Measurements from ENCODE around the gene MCM9.
"Not testable (repeated sequence)": the region's sequence is repeated elsewhere in the genome, so short reads cannot be mapped to it uniquely, and the experiment has no call there.

MCM9 gene

GRCh38 chr6:118796548-118796947 is 138.4 kb downstream of the MCM9 start:
- not testable (repeated sequence) for H3K4me3 ChIP-seq (ENCODE audit: low read length in 2 of 2); H3K14ac ChIP-seq (ENCODE audit: low read length); H4K91ac ChIP-seq (ENCODE audit: low read depth, low read length, poor library complexity); H2BK5ac ChIP-seq (ENCODE audit: low read length); H3K36me3 ChIP-seq (replicated peaks in 1 of 2; ENCODE audit: control insufficient read depth in 2 of 2, insufficient read depth in 2 of 2, low read length in 2 of 2); H3K9ac ChIP-seq (ENCODE audit: low read depth, low read length, poor library complexity); H4K8ac ChIP-seq (ENCODE audit: low read depth, low read length); H3K27me3 ChIP-seq (ENCODE audit: control insufficient read depth in 3 of 3, insufficient read depth in 3 of 3, low read depth in 1 of 3, low read length in 3 of 3); DNase-seq (ENCODE audit: low spot score); H2BK120ac ChIP-seq (ENCODE audit: low read depth, low read length); H2AFZ ChIP-seq (ENCODE audit: low read length); H2AK5ac ChIP-seq (ENCODE audit: low read depth, low read length); H3K79me1 ChIP-seq (ENCODE audit: low read depth, low read length); H3K18ac ChIP-seq (ENCODE audit: low read length); H2BK15ac ChIP-seq (ENCODE audit: low read length); H3K4ac ChIP-seq (ENCODE audit: low read length); H3K4me2 ChIP-seq (ENCODE audit: insufficient read depth, low read length, poor library complexity, severe bottlenecking); H3K27ac ChIP-seq (replicated peaks; ENCODE audit: low read length); H2BK12ac ChIP-seq (ENCODE audit: low read length); H3K9me3 ChIP-seq (replicated peaks in 1 of 2; ENCODE audit: control insufficient read depth in 2 of 2, insufficient read depth in 1 of 2, low read depth in 1 of 2, low read length in 2 of 2); H3K4me1 ChIP-seq (ENCODE audit: control insufficient read depth in 2 of 2, insufficient read depth in 1 of 2, low read depth in 1 of 2, low read length in 2 of 2); H3K23ac ChIP-seq (ENCODE audit: low read depth, low read length, poor library complexity)
- no CpG with 5 or more reads among the region's 9 CpGs for WGBS, 2 donors (ENCODE audit: extremely low coverage in 2 of 2, insufficient read length in 2 of 2, insufficient replicate concordance in 1 of 2)

- H3K18ac ChIP-seq (ENCODE audit: low read length) = no peak overlapping the region
- H2BK12ac ChIP-seq (ENCODE audit: low read length) = no peak overlapping the region
- no CpG with 5 or more reads among the region's 6 CpGs for WGBS, 2 donors (ENCODE audit: extremely low coverage in 2 of 2, insufficient read length in 2 of 2, insufficient replicate concordance in 1 of 2)
- no peak overlapping the region for H2BK120ac ChIP-seq (ENCODE audit: low read depth, low read length)
- H2BK5ac ChIP-seq (ENCODE audit: low read length) = no peak overlapping the region
- H3K9ac ChIP-seq (ENCODE audit: low read depth, low read length, poor library complexity) = no peak overlapping the region
- no peaks in the 10 kb centered on the region for H3K4me1 ChIP-seq (ENCODE audit: control insufficient read depth in 2 of 2, insufficient read depth in 1 of 2, low read depth in 1 of 2, low read length in 2 of 2)
- H3K27ac ChIP-seq (replicated peaks; ENCODE audit: low read length) = no peak overlapping the region
- no peaks in the 10 kb centered on the region for H3K36me3 ChIP-seq (replicated peaks in 1 of 2; ENCODE audit: control insufficient read depth in 2 of 2, insufficient read depth in 2 of 2, low read length in 2 of 2)
- no peaks in the 10 kb centered on the region for H3K79me1 ChIP-seq (ENCODE audit: low read depth, low read length)
- peaks cover 2% of the 10 kb centered on the region in 2 donors for H3K9me3 ChIP-seq (replicated peaks in 1 of 2; ENCODE audit: control insufficient read depth in 2 of 2, insufficient read depth in 1 of 2, low read depth in 1 of 2, low read length in 2 of 2)
- no peak overlapping the region for H4K91ac ChIP-seq (ENCODE audit: low read depth, low read length, poor library complexity)
- H3K23ac ChIP-seq (ENCODE audit: low read depth, low read length, poor library complexity) = no peak overlapping the region
- no peak overlapping the region for H3K4me3 ChIP-seq (ENCODE audit: low read length in 2 of 2)
- H3K14ac ChIP-seq (ENCODE audit: low read length) = no peak overlapping the region
- H4K8ac ChIP-seq (ENCODE audit: low read depth, low read length) = no peak overlapping the region
- H2AK5ac ChIP-seq (ENCODE audit: low read depth, low read length) = no peak overlapping the region
- DNase-seq (ENCODE audit: low spot score) = no peak
- H3K4ac ChIP-seq (ENCODE audit: low read length) = no peak overlapping the region
- no peaks in the 10 kb centered on the region for H3K27me3 ChIP-seq (ENCODE audit: control insufficient read depth in 3 of 3, insufficient read depth in 3 of 3, low read depth in 1 of 3, low read length in 3 of 3)
- H2AFZ ChIP-seq (ENCODE audit: low read length) = no peak overlapping the region
- no peak overlapping the region for H3K4me2 ChIP-seq (ENCODE audit: insufficient read depth, low read length, poor library complexity, severe bottlenecking)
- no peak overlapping the region for H2BK15ac ChIP-seq (ENCODE audit: low read length)
Observed at GRCh38 chr6:118791499-118791898, 143.5 kb downstream of the MCM9 start.

- Histone ChIP-seq H2BK120ac (ENCODE audit: low read depth, low read length) (no peak overlapping the region), H3K4me3 (ENCODE audit: low read length in 2 of 2) (no peak overlapping the region), H2BK12ac (ENCODE audit: low read length) (no peak overlapping the region), H3K4me1 (ENCODE audit: control insufficient read depth in 2 of 2, insufficient read depth in 1 of 2, low read depth in 1 of 2, low read length in 2 of 2) (no peaks in the 10 kb centered on the region), H4K8ac (ENCODE audit: low read depth, low read length) (no peak overlapping the region), H2AFZ (ENCODE audit: low read length) (no peak overlapping the region), H3K14ac (ENCODE audit: low read length) (no peak overlapping the region), H3K18ac (ENCODE audit: low read length) (no peak overlapping the region), H3K27ac (replicated peaks; ENCODE audit: low read length) (no peak overlapping the region), H3K4me2 (ENCODE audit: insufficient read depth, low read length, poor library complexity, severe bottlenecking) (no peak overlapping the region), H3K9me3 (replicated peaks in 1 of 2; ENCODE audit: control insufficient read depth in 2 of 2, insufficient read depth in 1 of 2, low read depth in 1 of 2, low read length in 2 of 2) (peaks cover 0 to 2% of the 10 kb centered on the region in 2 donors), H4K91ac (ENCODE audit: low read depth, low read length, poor library complexity) (no peak overlapping the region), H3K36me3 (replicated peaks in 1 of 2; ENCODE audit: control insufficient read depth in 2 of 2, insufficient read depth in 2 of 2, low read length in 2 of 2) (no peaks in the 10 kb centered on the region), H3K4ac (ENCODE audit: low read length) (no peak overlapping the region), H3K79me1 (ENCODE audit: low read depth, low read length) (no peaks in the 10 kb centered on the region), H2BK5ac (ENCODE audit: low read length) (no peak overlapping the region), H3K9ac (ENCODE audit: low read depth, low read length, poor library complexity) (no peak overlapping the region), H3K27me3 (ENCODE audit: control insufficient read depth in 3 of 3, insufficient read depth in 3 of 3, low read depth in 1 of 3, low read length in 3 of 3) (no peaks in the 10 kb centered on the region), H2AK5ac (ENCODE audit: low read depth, low read length) (no peak overlapping the region), H2BK15ac (ENCODE audit: low read length) (no peak overlapping the region), H3K23ac (ENCODE audit: low read depth, low read length, poor library complexity) (no peak overlapping the region)
- DNase-seq (ENCODE audit: low spot score) = no peak
- no CpG with 5 or more reads among the region's 4 CpGs for WGBS, 2 donors (ENCODE audit: extremely low coverage in 2 of 2, insufficient read length in 2 of 2, insufficient replicate concordance in 1 of 2)
Observed at GRCh38 chr6:118789954-118790353, 145.0 kb downstream of the MCM9 start.

- Histone ChIP-seq H3K9me3 (replicated peaks in 1 of 2; ENCODE audit: control insufficient read depth in 2 of 2, insufficient read depth in 1 of 2, low read depth in 1 of 2, low read length in 2 of 2) (peaks cover 0 to 2% of the 10 kb centered on the region in 2 donors), H3K18ac (ENCODE audit: low read length) (no peak overlapping the region), H2AK5ac (ENCODE audit: low read depth, low read length) (no peak overlapping the region), H3K14ac (ENCODE audit: low read length) (no peak overlapping the region), H4K91ac (ENCODE audit: low read depth, low read length, poor library complexity) (no peak overlapping the region), H2BK12ac (ENCODE audit: low read length) (no peak overlapping the region), H3K4me3 (ENCODE audit: low read length in 2 of 2) (no peak overlapping the region), H3K4ac (ENCODE audit: low read length) (no peak overlapping the region), H3K4me2 (ENCODE audit: insufficient read depth, low read length, poor library complexity, severe bottlenecking) (no peak overlapping the region), H3K36me3 (replicated peaks in 1 of 2; ENCODE audit: control insufficient read depth in 2 of 2, insufficient read depth in 2 of 2, low read length in 2 of 2) (no peaks in the 10 kb centered on the region), H4K8ac (ENCODE audit: low read depth, low read length) (no peak overlapping the region), H2BK120ac (ENCODE audit: low read depth, low read length) (no peak overlapping the region), H3K4me1 (ENCODE audit: control insufficient read depth in 2 of 2, insufficient read depth in 1 of 2, low read depth in 1 of 2, low read length in 2 of 2) (peaks cover 4% of the 10 kb centered on the region in 2 donors), H3K27ac (replicated peaks; ENCODE audit: low read length) (no peak overlapping the region), H3K27me3 (ENCODE audit: control insufficient read depth in 3 of 3, insufficient read depth in 3 of 3, low read depth in 1 of 3, low read length in 3 of 3) (no peaks in the 10 kb centered on the region), H2BK15ac (ENCODE audit: low read length) (no peak overlapping the region), H3K79me1 (ENCODE audit: low read depth, low read length) (no peaks in the 10 kb centered on the region), H2BK5ac (ENCODE audit: low read length) (no peak overlapping the region), H3K23ac (ENCODE audit: low read depth, low read length, poor library complexity) (no peak overlapping the region), H3K9ac (ENCODE audit: low read depth, low read length, poor library complexity) (no peak overlapping the region), H2AFZ (ENCODE audit: low read length) (no peak overlapping the region)
- DNase-seq (ENCODE audit: low spot score) = no peak
- WGBS, 2 donors (ENCODE audit: extremely low coverage in 2 of 2, insufficient read length in 2 of 2, insufficient replicate concordance in 1 of 2) = no CpG with 5 or more reads among the region's 5 CpGs
Observed at GRCh38 chr6:118789419-118789818, 145.5 kb downstream of the MCM9 start.
